HepG2 (cell line): ENCODE data around the gene PCSK6. TPM values are rescaled to one million over a fixed set of nuclear protein-coding genes. Genes with fewer than 3 reads are reported as not detected.

Experiments used
- ELF4 ChIP-seq: sonication (generic); formaldehyde crosslinking; IDR thresholded peaks from 2 replicates; pipeline ENCODE4 v1.5.0; 2020; ENCODE audit warnings: missing genetic modification reagents, mild to moderate bottlenecking, moderate library complexity, borderline replicate concordance
- GATAD2A ChIP-seq: IDR thresholded peaks from 2 replicates; pipeline ENCODE4 v1.6.1; 2016
- HMG20B ChIP-seq: conservative IDR thresholded peaks from 2 replicates; pipeline ENCODE4 v1.6.1; 2016; ENCODE audit warnings: missing genetic modification reagents, missing compliant biosample characterization
- JUND ChIP-seq: sonication (generic); formaldehyde crosslinking; IDR thresholded peaks from 2 replicates; pipeline ENCODE4 v1.8.0; 2022; ENCODE audit warnings: mild to moderate bottlenecking, missing genetic modification reagents
- KDM3A ChIP-seq: IDR thresholded peaks from 2 replicates; pipeline ENCODE4 v1.6.1; 2018; ENCODE audit warnings: low read depth, missing compliant biosample characterization
- KDM5A ChIP-seq: fragments of 200-600 bp; sonication (generic); IDR thresholded peaks from 2 replicates; pipeline ENCODE4 v1.7.0; 2018; ENCODE audit warnings: antibody characterized with exemption, mild to moderate bottlenecking, low read length, borderline replicate concordance
- NFKB2 ChIP-seq: sonication (generic); formaldehyde crosslinking; IDR thresholded peaks from 2 replicates; pipeline ENCODE4 v1.4.0; 2020; ENCODE audit warnings: missing genetic modification reagents, borderline replicate concordance
- PRPF4 ChIP-seq: fragments of 200-400 bp; formaldehyde crosslinking; IDR thresholded peaks from 2 replicates; pipeline ENCODE4 v1.6.1; 2016; ENCODE audit warnings: low read length, low read depth; ENCODE audit not compliant: poor library complexity, severe bottlenecking
- RARA ChIP-seq: IDR thresholded peaks from 2 replicates; pipeline ENCODE4 v1.6.1; 2016; ENCODE audit warnings: missing genetic modification reagents, missing compliant biosample characterization
- SALL2 ChIP-seq: sonication (generic); formaldehyde crosslinking; IDR thresholded peaks from 2 replicates; pipeline ENCODE4 v1.8.1; 2023; ENCODE audit warnings: mild to moderate bottlenecking, missing genetic modification reagents, inconsistent platforms
- SMAD1 ChIP-seq: sonication (generic); formaldehyde crosslinking; IDR thresholded peaks from 2 replicates; pipeline ENCODE4 v1.4.0; 2020; ENCODE audit warnings: missing genetic modification reagents, low read depth, mild to moderate bottlenecking, borderline replicate concordance
- TEAD2 ChIP-seq: sonication (generic); formaldehyde crosslinking; IDR thresholded peaks from 2 replicates; pipeline ENCODE4 v1.9.0; 2021; ENCODE audit warnings: missing genetic modification reagents
- ZFP62 ChIP-seq: sonication (generic); formaldehyde crosslinking; IDR thresholded peaks from 2 replicates; pipeline ENCODE4 v1.4.0; 2020; ENCODE audit warnings: missing genetic modification reagents
- ZNF251 ChIP-seq: sonication (generic); formaldehyde crosslinking; IDR thresholded peaks from 2 replicates; pipeline ENCODE4 v1.9.0; 2021; ENCODE audit warnings: mild to moderate bottlenecking, missing genetic modification reagents
- ZNF317 ChIP-seq: sonication (generic); formaldehyde crosslinking; IDR thresholded peaks from 2 replicates; pipeline ENCODE4 v1.5.0; 2020; ENCODE audit warnings: mild to moderate bottlenecking, missing genetic modification reagents
- ZNF335 ChIP-seq: sonication (generic); formaldehyde crosslinking; IDR thresholded peaks from 2 replicates; pipeline ENCODE4 v1.4.0; 2020; ENCODE audit warnings: missing genetic modification reagents
- ZNF572 ChIP-seq: sonication (generic); formaldehyde crosslinking; IDR thresholded peaks from 2 replicates; pipeline ENCODE4 v1.5.1; 2020; ENCODE audit warnings: mild to moderate bottlenecking, missing genetic modification reagents
- ZNF704 ChIP-seq: sonication (generic); formaldehyde crosslinking; IDR thresholded peaks from 2 replicates; pipeline ENCODE4 v1.8.1; 2023; ENCODE audit warnings: mild to moderate bottlenecking, inconsistent platforms, moderate library complexity, missing genetic modification reagents, borderline replicate concordance
- polyA plus RNA-seq, 8 experiments: library from polyadenylated mRNA; depleted of rRNA in 3 of 8; stranded (reverse) in 7 of 8; unstranded in 1 of 8; fragments of >200 nt; fragmentation: Illumina TruSeq in 4 of 8; extraction: Trizol in 4 of 8; gene quantifications; 2 replicates each; pipeline versions ENCODE4 v1.2.1 to v1.2.3, GENCODE V29; 2011 to 2016; ENCODE audit warnings: low read depth in 4 of 8, missing spikeins in 1 of 8, mixed read lengths in 1 of 8; ENCODE audit not compliant: insufficient read depth in 1 of 8
- total RNA-seq, 5 experiments: library from RNA; depleted of rRNA; stranded (reverse); fragments of >200 nt; fragmentation: Illumina TruSeq; extraction: Trizol; gene quantifications; 2 replicates each; pipeline ENCODE4 v1.2.3, GENCODE V29; 2016; ENCODE audit warnings: low read depth in 1 of 5
- TF ChIP-seq, protein P1 (sequence below): fragments of 450-650 bp; IDR thresholded peaks from 2 replicates; pipeline ENCODE4 v1.6.1; 2016
- TF ChIP-seq, protein P2 (sequence below): sonication (generic); formaldehyde crosslinking; IDR thresholded peaks from 2 replicates; pipeline ENCODE4 v1.4.0; 2020; ENCODE audit warnings: missing genetic modification reagents
- TF ChIP-seq, protein P3 (sequence below): sonication (generic); formaldehyde crosslinking; IDR thresholded peaks from 2 replicates; pipeline ENCODE4 v1.4.0; 2020; ENCODE audit warnings: missing genetic modification reagents
- TF ChIP-seq, protein P4 (sequence below): sonication (generic); formaldehyde crosslinking; IDR thresholded peaks from 2 replicates; pipeline ENCODE4 v1.4.0; 2020; ENCODE audit warnings: missing genetic modification reagents, borderline replicate concordance

The PCSK6 gene
- total and polyA plus RNA-seq, 2 of the 13 experiments (the other 11 are each of a cell fraction or from before 2014, with no cell fraction given), result 56.5 to 155 TPM

- TF ChIP-seq PRPF4 (no peak), ZFP62 (CRISPR knock-in tag) (no peak), RARA (CRISPR knock-in tag) (no peak), KDM5A (peak; percentile 23; the same call in 1 of the 2 replicates), SALL2 (CRISPR knock-in tag) (no peak), ZNF704 (CRISPR knock-in tag) (no peak), KDM3A (CRISPR knock-in tag) (no peak), HMG20B (CRISPR knock-in tag) (no peak), SMAD1 (CRISPR knock-in tag) (no peak), ZNF572 (CRISPR knock-in tag) (no peak), TEAD2 (no peak), ZNF251 (CRISPR knock-in tag) (no peak), ELF4 (CRISPR knock-in tag) (no peak), GATAD2A (0 out of 2 replicates have a peak, but pooled peaks have one; percentile 4), ZNF335 (CRISPR knock-in tag) (no peak), JUND (CRISPR knock-in tag) (no peak), NFKB2 (CRISPR knock-in tag) (no peak), ZNF317 (CRISPR knock-in tag) (0 out of 2 replicates have a peak, but pooled peaks have one; percentile 5)
- TF ChIP-seq, protein P1, sequence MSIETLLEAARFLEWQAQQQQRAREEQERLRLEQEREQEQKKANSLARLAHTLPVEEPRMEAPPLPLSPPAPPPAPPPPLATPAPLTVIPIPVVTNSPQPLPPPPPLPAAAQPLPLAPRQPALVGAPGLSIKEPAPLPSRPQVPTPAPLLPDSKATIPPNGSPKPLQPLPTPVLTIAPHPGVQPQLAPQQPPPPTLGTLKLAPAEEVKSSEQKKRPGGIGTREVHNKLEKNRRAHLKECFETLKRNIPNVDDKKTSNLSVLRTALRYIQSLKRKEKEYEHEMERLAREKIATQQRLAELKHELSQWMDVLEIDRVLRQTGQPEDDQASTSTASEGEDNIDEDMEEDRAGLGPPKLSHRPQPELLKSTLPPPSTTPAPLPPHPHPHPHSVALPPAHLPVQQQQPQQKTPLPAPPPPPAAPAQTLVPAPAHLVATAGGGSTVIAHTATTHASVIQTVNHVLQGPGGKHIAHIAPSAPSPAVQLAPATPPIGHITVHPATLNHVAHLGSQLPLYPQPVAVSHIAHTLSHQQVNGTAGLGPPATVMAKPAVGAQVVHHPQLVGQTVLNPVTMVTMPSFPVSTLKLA, result no peak
- TF ChIP-seq, protein P2, sequence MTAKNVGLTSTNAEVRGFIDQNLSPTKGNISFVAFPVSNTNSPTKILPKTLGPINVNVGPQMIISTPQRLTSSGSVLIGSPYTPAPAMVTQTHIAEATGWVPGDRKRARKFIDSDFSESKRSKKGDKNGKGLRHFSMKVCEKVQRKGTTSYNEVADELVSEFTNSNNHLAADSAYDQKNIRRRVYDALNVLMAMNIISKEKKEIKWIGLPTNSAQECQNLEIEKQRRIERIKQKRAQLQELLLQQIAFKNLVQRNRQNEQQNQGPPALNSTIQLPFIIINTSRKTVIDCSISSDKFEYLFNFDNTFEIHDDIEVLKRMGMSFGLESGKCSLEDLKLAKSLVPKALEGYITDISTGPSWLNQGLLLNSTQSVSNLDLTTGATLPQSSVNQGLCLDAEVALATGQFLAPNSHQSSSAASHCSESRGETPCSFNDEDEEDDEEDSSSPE (CRISPR knock-in tag), result no peak
- TF ChIP-seq, protein P3, sequence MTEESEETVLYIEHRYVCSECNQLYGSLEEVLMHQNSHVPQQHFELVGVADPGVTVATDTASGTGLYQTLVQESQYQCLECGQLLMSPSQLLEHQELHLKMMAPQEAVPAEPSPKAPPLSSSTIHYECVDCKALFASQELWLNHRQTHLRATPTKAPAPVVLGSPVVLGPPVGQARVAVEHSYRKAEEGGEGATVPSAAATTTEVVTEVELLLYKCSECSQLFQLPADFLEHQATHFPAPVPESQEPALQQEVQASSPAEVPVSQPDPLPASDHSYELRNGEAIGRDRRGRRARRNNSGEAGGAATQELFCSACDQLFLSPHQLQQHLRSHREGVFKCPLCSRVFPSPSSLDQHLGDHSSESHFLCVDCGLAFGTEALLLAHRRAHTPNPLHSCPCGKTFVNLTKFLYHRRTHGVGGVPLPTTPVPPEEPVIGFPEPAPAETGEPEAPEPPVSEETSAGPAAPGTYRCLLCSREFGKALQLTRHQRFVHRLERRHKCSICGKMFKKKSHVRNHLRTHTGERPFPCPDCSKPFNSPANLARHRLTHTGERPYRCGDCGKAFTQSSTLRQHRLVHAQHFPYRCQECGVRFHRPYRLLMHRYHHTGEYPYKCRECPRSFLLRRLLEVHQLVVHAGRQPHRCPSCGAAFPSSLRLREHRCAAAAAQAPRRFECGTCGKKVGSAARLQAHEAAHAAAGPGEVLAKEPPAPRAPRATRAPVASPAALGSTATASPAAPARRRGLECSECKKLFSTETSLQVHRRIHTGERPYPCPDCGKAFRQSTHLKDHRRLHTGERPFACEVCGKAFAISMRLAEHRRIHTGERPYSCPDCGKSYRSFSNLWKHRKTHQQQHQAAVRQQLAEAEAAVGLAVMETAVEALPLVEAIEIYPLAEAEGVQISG (CRISPR knock-in tag), result no peak
- TF ChIP-seq, protein P4, sequence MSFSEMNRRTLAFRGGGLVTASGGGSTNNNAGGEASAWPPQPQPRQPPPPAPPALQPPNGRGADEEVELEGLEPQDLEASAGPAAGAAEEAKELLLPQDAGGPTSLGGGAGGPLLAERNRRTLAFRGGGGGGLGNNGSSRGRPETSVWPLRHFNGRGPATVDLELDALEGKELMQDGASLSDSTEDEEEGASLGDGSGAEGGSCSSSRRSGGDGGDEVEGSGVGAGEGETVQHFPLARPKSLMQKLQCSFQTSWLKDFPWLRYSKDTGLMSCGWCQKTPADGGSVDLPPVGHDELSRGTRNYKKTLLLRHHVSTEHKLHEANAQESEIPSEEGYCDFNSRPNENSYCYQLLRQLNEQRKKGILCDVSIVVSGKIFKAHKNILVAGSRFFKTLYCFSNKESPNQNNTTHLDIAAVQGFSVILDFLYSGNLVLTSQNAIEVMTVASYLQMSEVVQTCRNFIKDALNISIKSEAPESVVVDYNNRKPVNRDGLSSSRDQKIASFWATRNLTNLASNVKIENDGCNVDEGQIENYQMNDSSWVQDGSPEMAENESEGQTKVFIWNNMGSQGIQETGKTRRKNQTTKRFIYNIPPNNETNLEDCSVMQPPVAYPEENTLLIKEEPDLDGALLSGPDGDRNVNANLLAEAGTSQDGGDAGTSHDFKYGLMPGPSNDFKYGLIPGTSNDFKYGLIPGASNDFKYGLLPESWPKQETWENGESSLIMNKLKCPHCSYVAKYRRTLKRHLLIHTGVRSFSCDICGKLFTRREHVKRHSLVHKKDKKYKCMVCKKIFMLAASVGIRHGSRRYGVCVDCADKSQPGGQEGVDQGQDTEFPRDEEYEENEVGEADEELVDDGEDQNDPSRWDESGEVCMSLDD (CRISPR knock-in tag), result no peak
These were observed 193.8 kb downstream of the PCSK6 start (continued) for GRCh38 chr15:101295607-101296161.
